ENCODE measurements around the gene BMP2K. TPM values are rescaled to one million over a fixed set of nuclear protein-coding genes. Genes with fewer than 3 reads are reported as not detected.

Gene BMP2K
- total and polyA plus RNA-seq, 2 of the 8 experiments (the other 6 are each of a cell fraction or from before 2014, with no cell fraction given) = 15.6 to 24.1 TPM

DNA sequence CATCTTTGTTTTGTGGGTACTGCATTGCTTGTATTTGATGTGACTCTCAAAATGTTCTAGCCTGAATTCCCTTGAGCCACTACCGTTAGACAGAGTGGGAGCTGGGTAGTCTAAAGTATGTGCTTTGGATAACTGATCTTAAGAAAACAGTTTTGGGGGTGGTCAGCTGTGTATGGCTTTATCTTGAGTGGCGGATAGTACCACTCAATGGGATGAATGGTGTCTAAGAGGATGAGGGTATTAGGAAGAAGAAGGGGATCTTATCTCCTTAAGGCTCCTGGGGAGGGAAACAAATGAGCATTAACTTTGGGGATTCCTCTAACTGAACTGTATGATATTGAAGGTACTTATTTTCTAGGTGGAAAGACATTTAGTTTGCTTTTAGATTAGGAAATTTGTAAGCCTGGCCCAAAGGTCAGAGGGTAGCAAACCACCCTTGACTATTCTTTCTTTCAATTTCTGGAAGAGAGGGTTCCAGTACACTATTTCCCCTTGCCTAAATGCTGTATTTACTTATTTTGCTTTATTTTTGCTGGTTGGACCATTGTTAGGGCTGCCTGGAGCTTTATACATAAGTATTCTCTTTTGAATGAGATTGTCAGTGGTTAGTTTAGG is 11.3 kb downstream of the BMP2K start (continued):
- TF ChIP-seq GABPA (IDR thresholded peaks at IDR 0.05; ENCODE audit: borderline replicate concordance, insufficient read depth, low read length) (no peak), SIN3A (conservative IDR thresholded peaks at IDR 0.05 in 1 of 2, IDR thresholded peaks at IDR 0.05 in 1 of 2; ENCODE audit: low read depth in 1 of 2, low read length in 2 of 2) (no peak), CBX5 (IDR thresholded peaks at IDR 0.05; ENCODE audit: low read depth, low read length) (no peak), CEBPB (IDR thresholded peaks at IDR 0.05; ENCODE audit: low read depth, low read length) (no peak), TCF12 (IDR thresholded peaks at IDR 0.05; ENCODE audit: low read depth, low read length) (no peak), HDAC2 (IDR thresholded peaks at IDR 0.05; ENCODE audit: borderline replicate concordance in 1 of 2, low read depth in 2 of 2, low read length in 2 of 2) (no peak)
- TF ChIP-seq, protein P1, sequence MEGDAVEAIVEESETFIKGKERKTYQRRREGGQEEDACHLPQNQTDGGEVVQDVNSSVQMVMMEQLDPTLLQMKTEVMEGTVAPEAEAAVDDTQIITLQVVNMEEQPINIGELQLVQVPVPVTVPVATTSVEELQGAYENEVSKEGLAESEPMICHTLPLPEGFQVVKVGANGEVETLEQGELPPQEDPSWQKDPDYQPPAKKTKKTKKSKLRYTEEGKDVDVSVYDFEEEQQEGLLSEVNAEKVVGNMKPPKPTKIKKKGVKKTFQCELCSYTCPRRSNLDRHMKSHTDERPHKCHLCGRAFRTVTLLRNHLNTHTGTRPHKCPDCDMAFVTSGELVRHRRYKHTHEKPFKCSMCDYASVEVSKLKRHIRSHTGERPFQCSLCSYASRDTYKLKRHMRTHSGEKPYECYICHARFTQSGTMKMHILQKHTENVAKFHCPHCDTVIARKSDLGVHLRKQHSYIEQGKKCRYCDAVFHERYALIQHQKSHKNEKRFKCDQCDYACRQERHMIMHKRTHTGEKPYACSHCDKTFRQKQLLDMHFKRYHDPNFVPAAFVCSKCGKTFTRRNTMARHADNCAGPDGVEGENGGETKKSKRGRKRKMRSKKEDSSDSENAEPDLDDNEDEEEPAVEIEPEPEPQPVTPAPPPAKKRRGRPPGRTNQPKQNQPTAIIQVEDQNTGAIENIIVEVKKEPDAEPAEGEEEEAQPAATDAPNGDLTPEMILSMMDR (IDR thresholded peaks at IDR 0.05; ENCODE audit: control extremely low read depth in 1 of 3, insufficient read depth in 1 of 3, low read depth in 1 of 3, low read length in 3 of 3) = no peak
